ENCODE data around the gene CCSER1. TPM values are rescaled to one million over a fixed set of nuclear protein-coding genes. Genes with fewer than 3 reads are reported as not detected.

Gene CCSER1
- total and polyA plus RNA-seq, 2 of the 8 experiments (the other 6 are each of a cell fraction or from before 2014, with no cell fraction given): 0.26 to 0.84 TPM

DNA sequence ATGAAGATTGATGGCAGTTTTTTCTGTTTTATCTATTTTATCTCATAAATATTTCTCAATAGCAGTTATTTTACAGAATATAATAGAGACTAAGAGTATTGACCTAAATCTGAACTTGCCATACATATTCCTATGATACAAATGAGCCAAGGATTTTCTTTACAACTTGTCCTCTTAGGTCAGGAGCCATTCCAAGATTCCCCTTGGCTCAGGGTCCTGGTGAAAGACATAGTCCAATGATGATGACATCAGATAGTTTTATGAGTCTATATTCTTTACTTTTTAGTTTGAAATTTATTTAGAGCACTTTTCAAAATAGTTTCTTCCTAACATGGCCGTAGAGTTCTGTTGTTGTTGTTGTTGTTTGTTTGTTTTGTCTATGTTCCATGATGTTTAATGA, 1307.4 kb downstream of the CCSER1 start (continued):
- no peak for TF ChIP-seq RAD21 (IDR thresholded peaks at IDR 0.05 in 1 of 2, conservative IDR thresholded peaks at IDR 0.05 in 1 of 2; ENCODE audit: low read depth in 2 of 2, low read length in 2 of 2)
- TF ChIP-seq TBP (IDR thresholded peaks at IDR 0.05; ENCODE audit: low read depth, low read length): no peak
- TF ChIP-seq SIN3A (conservative IDR thresholded peaks at IDR 0.05 in 1 of 2, IDR thresholded peaks at IDR 0.05 in 1 of 2; ENCODE audit: low read depth in 1 of 2, low read length in 2 of 2): no peak
- TF ChIP-seq CEBPB (IDR thresholded peaks at IDR 0.05; ENCODE audit: low read depth, low read length): no peak
- TF ChIP-seq TAF1 (IDR thresholded peaks at IDR 0.05; ENCODE audit: low read depth, low read length): no peak
- no peak for TF ChIP-seq HDAC2 (IDR thresholded peaks at IDR 0.05; ENCODE audit: borderline replicate concordance in 1 of 2, low read depth in 2 of 2, low read length in 2 of 2)
- TF ChIP-seq SP1 (IDR thresholded peaks at IDR 0.05; ENCODE audit: low read depth, low read length): no peak
